Measurements from ENCODE around the gene VEZT. TPM values are rescaled to one million over a fixed set of nuclear protein-coding genes. Genes with fewer than 3 reads are reported as not detected.
A peak's percentile ranks its signal among the peaks of the same experiment; 100 is the strongest.

VEZT gene
- total and polyA plus RNA-seq, 9 of the 15 experiments (the other 6 are each of a cell fraction or from before 2014, with no cell fraction given) = 16.1 to 61.5 (median 32.6) TPM

DNA sequence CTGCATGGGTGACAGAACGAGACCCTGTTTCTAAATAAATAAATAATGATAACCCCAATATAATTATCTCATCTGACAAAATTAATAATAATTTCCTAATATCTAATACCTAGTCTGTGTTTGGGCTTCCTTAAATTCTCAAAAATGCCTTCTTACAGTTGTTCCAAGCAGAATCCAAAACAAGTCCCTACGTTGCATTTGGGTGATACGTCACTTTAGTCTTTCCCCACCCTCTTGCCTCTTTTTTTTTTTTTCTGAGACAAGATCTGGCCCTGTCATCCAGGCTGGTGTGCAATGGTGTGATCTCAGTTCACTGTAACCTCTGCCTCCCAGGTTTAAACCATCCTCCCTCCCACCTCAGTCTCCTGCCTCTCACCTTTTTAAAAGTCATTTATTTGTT lies 26.7 kb downstream of the VEZT start (continued):
- TF ChIP-seq, protein P1, sequence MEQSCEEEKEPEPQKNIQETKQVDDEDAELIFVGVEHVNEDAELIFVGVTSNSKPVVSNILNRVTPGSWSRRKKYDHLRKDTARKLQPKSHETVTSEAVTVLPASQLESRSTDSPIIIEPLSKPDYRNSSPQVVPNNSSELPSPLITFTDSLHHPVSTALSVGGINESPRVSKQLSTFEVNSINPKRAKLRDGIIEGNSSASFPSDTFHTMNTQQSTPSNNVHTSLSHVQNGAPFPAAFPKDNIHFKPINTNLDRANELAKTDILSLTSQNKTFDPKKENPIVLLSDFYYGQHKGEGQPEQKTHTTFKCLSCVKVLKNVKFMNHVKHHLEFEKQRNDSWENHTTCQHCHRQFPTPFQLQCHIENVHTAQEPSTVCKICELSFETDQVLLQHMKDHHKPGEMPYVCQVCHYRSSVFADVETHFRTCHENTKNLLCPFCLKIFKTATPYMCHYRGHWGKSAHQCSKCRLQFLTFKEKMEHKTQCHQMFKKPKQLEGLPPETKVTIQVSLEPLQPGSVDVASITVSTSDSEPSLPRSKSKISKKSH (CRISPR knock-in tag; IDR thresholded peaks at IDR 0.05) = no peak
- TF ChIP-seq, protein P2, sequence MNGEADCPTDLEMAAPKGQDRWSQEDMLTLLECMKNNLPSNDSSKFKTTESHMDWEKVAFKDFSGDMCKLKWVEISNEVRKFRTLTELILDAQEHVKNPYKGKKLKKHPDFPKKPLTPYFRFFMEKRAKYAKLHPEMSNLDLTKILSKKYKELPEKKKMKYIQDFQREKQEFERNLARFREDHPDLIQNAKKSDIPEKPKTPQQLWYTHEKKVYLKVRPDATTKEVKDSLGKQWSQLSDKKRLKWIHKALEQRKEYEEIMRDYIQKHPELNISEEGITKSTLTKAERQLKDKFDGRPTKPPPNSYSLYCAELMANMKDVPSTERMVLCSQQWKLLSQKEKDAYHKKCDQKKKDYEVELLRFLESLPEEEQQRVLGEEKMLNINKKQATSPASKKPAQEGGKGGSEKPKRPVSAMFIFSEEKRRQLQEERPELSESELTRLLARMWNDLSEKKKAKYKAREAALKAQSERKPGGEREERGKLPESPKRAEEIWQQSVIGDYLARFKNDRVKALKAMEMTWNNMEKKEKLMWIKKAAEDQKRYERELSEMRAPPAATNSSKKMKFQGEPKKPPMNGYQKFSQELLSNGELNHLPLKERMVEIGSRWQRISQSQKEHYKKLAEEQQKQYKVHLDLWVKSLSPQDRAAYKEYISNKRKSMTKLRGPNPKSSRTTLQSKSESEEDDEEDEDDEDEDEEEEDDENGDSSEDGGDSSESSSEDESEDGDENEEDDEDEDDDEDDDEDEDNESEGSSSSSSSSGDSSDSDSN (IDR thresholded peaks at IDR 0.05; ENCODE audit: borderline replicate concordance in 1 of 2, low read depth in 2 of 2, low read length in 2 of 2) = no peak
- TF ChIP-seq MEIS2 (IDR thresholded peaks at IDR 0.05; ENCODE audit: partially characterized antibody) (peak; percentile 10), ZNF512 (tag; IDR thresholded peaks at IDR 0.05) (no peak), C11orf30 (IDR thresholded peaks at IDR 0.05; ENCODE audit: low read depth) (0 out of 2 replicates have a peak, but pooled peaks have one; percentile 13), THRB (CRISPR knock-in tag; conservative IDR thresholded peaks at IDR 0.05) (no peak), NFIC (IDR thresholded peaks at IDR 0.05) (no peak), BRCA1 (IDR thresholded peaks at IDR 0.05) (no peak), BRCA1 (CRISPR knock-in tag; IDR thresholded peaks at IDR 0.05) (no peak), HIVEP1 (CRISPR knock-in tag; IDR thresholded peaks at IDR 0.05) (no peak), RBM22 (IDR thresholded peaks at IDR 0.05; ENCODE audit: low read depth, low read length, poor library complexity, severe bottlenecking) (no peak), DACH1 (IDR thresholded peaks at IDR 0.05; ENCODE audit: partially characterized antibody) (peak; percentile 68), MAFG (tag; conservative IDR thresholded peaks at IDR 0.05) (peak; percentile 53), PTRF (tag; IDR thresholded peaks at IDR 0.05) (no peak), FOXJ3 (CRISPR knock-in tag; IDR thresholded peaks at IDR 0.05) (no peak), TCF3 (CRISPR knock-in tag; IDR thresholded peaks at IDR 0.05) (no peak)
- TF ChIP-seq, protein P3, sequence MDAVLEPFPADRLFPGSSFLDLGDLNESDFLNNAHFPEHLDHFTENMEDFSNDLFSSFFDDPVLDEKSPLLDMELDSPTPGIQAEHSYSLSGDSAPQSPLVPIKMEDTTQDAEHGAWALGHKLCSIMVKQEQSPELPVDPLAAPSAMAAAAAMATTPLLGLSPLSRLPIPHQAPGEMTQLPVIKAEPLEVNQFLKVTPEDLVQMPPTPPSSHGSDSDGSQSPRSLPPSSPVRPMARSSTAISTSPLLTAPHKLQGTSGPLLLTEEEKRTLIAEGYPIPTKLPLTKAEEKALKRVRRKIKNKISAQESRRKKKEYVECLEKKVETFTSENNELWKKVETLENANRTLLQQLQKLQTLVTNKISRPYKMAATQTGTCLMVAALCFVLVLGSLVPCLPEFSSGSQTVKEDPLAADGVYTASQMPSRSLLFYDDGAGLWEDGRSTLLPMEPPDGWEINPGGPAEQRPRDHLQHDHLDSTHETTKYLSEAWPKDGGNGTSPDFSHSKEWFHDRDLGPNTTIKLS (IDR thresholded peaks at IDR 0.05; ENCODE audit: borderline replicate concordance, low read depth) = no peak
- TF ChIP-seq, protein P4, sequence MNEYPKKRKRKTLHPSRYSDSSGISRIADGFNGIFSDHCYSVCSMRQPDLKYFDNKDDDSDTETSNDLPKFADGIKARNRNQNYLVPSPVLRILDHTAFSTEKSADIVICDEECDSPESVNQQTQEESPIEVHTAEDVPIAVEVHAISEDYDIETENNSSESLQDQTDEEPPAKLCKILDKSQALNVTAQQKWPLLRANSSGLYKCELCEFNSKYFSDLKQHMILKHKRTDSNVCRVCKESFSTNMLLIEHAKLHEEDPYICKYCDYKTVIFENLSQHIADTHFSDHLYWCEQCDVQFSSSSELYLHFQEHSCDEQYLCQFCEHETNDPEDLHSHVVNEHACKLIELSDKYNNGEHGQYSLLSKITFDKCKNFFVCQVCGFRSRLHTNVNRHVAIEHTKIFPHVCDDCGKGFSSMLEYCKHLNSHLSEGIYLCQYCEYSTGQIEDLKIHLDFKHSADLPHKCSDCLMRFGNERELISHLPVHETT (CRISPR knock-in tag; conservative IDR thresholded peaks at IDR 0.05 in 1 of 2, IDR thresholded peaks at IDR 0.05 in 1 of 2) = no peak

All from K562 (cell line).